Stimulated activated effector memory CD8-positive, alpha-beta T cell treated with anti-CD3 and anti-CD28 coated beads, Interleukin-12 subunit alpha, Interleukin-12 subunit beta, amount 100 ng/mL, for 72 hours (primary cell): ENCODE results near the gene BLTP3A.
"Not testable (repeated sequence)": the region's sequence is repeated elsewhere in the genome, so short reads cannot be mapped to it uniquely, and the experiment has no call there.

Source experiments
- ATAC-seq: fragments of 150-1000 bp; cut with Tn5 transposase; 2 replicates; pipeline ENCODE4 v1.10.0; 2021
- DNase-seq, 2 donors: peaks; one replicate each; pipeline ENCODE4 v3.0.0; 2021 to 2022; ENCODE audit warnings: low spot score in 2 of 2
- H3K27ac Mint-ChIP-seq: one replicate; pipeline ENCODE4 v1.8.0; 2022; ENCODE audit warnings: mild to moderate bottlenecking, mixed read lengths
- H3K36me3 Mint-ChIP-seq: one replicate; pipeline ENCODE4 v1.8.0; 2022; ENCODE audit warnings: mild to moderate bottlenecking, mixed read lengths
- H3K4me1 Mint-ChIP-seq: one replicate; pipeline ENCODE4 v1.8.0; 2022; ENCODE audit warnings: mixed read lengths
- H3K4me3 Mint-ChIP-seq: one replicate; pipeline ENCODE4 v1.8.0; 2022; ENCODE audit warnings: mild to moderate bottlenecking, mixed read lengths
- H3K9me3 Mint-ChIP-seq: one replicate; pipeline ENCODE4 v1.8.0; 2022; ENCODE audit warnings: mixed read lengths

BLTP3A gene

DNA sequence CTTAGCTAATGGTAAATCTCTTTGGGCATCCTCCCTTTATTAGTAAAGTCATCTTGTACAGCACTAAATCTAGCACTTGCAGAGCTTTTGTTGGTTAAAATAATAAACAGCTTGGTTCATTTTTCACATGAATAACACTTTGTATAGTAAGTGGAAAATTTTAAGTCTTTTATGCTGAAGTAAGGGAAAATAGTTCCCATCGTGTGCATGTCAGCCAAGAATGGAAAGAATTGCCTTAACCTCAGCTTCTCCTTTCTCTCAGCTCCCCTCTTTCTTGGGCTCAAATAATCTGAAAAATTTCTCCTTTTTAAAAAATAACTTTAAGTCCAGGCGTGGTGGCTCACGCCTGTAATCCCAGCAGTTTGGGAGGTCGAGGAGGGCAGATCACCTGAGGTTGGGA lies 18.0 kb upstream of the BLTP3A start:
- Mint-ChIP-seq H3K27ac (no peak overlapping the region), H3K4me1 (no peaks in the 10 kb centered on the region), H3K9me3 (no peaks in the 10 kb centered on the region), H3K36me3 (peaks cover 83% of the 10 kb centered on the region), H3K4me3 (no peak overlapping the region)
- ATAC-seq (no peak), DNase-seq (no peak)

DNA sequence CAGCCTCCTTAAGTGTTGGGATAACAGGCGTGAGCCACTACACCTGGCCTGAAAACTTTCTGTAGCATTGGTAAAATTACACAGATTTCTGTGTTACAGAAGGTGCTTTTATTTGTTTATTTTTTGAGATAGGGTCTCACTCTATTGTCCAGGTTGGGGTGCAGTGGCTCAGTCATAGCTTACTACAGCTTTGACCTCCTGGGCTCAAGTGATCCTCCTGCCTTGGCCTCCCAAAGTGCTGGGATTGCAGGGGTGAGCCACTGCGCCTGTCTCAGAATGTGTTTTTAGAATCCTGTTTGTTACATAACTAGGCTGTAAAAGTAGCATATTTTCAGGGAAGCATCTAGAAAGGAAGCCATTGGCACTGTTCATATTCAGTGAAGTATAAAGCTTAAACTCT lies 16.9 kb upstream of the BLTP3A start:
- DNase-seq (no peak), ATAC-seq (no peak)
- H3K4me1 Mint-ChIP-seq, result no peaks in the 10 kb centered on the region
- H3K27ac Mint-ChIP-seq, result no peak overlapping the region
- H3K9me3 Mint-ChIP-seq, result no peaks in the 10 kb centered on the region
- H3K4me3 Mint-ChIP-seq, result no peak overlapping the region
- peaks cover 73% of the 10 kb centered on the region for H3K36me3 Mint-ChIP-seq

DNA sequence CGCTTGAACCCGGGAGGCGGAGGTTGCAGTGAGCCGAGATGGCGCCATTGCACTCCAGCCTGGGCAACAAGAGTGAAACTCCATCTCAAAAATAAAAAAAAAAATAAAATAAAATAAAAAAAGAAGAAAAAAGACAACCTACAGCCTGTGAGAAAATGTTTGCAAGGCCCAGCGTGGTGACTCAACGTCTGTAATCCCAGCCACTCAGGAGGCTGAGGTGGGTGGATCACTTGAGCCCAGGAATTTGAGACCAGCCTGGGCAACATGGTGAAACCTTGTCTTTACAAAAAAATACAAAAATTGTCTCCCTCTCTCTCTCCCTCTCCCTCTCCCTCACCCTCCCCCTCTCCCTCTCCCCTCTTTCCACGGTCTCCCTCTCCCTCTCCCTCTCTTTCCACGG lies 6.5 kb upstream of the BLTP3A start:
- H3K27ac Mint-ChIP-seq, H3K4me1 Mint-ChIP-seq, ATAC-seq, H3K4me3 Mint-ChIP-seq, H3K36me3 Mint-ChIP-seq, DNase-seq, H3K9me3 Mint-ChIP-seq: not testable (repeated sequence)

DNA sequence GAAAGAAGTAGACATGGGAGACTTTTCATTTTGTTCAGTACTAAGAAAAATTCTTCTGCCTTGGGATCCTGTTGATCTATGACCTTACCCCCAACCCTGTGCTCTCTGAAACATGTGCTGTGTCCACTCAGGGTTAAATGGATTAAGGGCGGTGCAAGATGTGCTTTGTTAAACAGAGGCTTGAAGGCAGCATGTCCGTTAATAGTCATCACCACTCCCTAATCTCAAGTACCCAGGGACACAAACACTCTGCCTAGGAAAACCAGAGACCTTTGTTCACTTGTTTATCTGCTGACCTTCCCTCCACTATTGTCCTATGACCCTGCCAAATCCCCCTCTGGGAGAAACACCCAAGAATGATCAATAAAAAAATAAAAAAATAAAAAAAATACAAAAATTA lies 4.7 kb upstream of the BLTP3A start:
- ATAC-seq, H3K4me3 Mint-ChIP-seq, H3K4me1 Mint-ChIP-seq, DNase-seq, H3K9me3 Mint-ChIP-seq, H3K27ac Mint-ChIP-seq, H3K36me3 Mint-ChIP-seq: not testable (repeated sequence)

DNA sequence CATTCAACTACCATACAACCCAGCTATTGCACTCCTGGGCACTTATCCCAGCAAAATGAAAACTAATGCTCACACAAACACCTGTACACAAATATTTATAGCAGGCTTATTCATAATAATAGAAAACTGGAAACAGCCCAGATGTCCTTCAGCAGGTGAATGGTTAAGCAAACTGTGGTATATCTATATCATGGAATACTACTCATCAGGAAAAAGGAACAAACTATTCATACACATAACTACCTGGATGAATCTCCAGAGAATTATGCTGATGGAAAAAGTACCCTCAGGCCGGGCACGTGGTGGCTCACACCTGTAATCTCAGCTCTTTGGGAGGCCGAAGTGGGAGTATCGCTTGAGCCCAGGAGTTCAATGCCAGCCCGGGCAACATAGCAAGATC lies 3.8 kb upstream of the BLTP3A start:
- Mint-ChIP-seq H3K27ac (no peak overlapping the region), H3K9me3 (no peaks in the 10 kb centered on the region), H3K4me1 (peaks cover 8% of the 10 kb centered on the region), H3K36me3 (peaks cover 8% of the 10 kb centered on the region), H3K4me3 (no peak overlapping the region)
- ATAC-seq (no peak), DNase-seq (no peak)

DNA sequence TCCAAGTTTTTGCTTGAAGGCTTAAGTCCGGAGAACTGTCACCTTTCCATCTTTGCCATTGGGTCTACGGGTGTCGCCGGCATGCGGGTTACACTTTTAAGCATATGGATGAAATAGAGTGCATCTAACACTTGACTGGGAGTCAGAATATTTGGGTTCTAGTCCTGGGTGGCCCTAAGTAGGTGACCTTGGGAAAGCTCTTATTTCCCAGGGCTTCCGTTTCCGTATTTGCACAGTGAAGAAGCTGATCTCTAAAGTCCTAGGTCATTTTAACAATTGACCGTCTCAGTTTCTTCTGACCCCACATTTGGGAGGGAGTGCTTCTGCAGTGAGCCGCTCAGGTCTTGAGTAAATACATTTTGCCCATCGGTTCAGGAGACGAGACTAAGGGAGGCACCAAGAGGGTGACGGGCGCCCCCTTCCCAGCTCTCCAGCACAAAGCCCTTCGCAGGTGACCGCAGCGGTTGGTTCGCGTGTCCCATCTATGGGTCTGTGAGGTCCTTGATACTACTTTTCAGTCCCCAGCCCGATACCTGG lies 651 bp upstream of the BLTP3A start:
- peak; percentile 49 for ATAC-seq
- Mint-ChIP-seq H3K9me3 (no peaks in the 10 kb centered on the region), H3K4me3 (peak overlapping the region; percentile 99), H3K36me3 (peaks cover 8% of the 10 kb centered on the region), H3K27ac (peak overlapping the region; percentile 99), H3K4me1 (peaks cover 8% of the 10 kb centered on the region)
- DNase-seq, result no peak

DNA sequence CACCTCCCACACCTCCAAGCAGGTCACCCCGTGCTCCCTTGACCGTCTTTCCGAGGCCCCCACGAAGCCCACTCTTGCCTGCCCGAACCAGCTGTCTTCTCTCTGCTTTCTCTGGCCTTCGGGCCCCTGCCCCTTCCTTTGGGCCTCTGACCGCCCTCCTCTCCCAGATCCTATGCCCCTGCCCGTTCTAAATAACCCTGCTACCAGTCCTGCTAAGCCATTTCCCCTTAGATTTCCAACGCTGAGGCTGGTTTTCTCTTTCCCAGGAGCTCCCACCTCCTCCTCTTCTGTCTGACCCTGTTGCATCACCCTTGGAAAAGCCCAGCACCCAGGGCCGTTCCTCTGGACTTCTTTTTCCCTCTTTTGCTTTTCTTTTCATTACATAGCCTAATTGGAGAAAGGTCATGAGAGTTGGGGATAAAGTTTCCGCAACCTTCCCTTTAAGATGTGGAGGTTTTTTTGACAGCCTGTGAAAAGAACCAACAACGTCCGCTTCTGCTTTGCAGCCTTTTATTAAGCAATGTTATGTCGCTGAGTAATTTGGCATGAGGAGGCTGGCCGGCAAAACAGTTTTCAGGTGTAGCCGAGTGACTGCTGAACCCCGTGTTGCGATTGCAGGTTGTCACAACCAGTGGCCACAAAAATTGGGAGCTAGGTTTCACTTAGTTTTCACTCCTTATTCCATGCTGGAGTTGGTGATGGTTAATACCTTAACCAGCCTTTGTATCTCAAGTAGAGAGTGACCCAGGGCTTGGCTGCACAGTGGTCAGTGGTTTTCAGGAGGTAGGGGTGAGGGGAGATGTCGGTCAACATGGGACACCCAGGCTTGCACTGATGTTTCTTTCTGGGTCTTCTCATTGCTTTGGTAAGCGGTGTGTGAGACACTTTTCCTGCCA lies 970 bp downstream of the BLTP3A start:
- ATAC-seq (no peak), DNase-seq (peak; percentile 4 to 52)
- H3K36me3 Mint-ChIP-seq, result peaks cover 8% of the 10 kb centered on the region
- no peaks in the 10 kb centered on the region for H3K9me3 Mint-ChIP-seq
- peaks cover 8% of the 10 kb centered on the region for H3K4me1 Mint-ChIP-seq
- H3K4me3 Mint-ChIP-seq, result peak overlapping the region; percentile 99
- peak overlapping the region; percentile 99 for H3K27ac Mint-ChIP-seq

DNA sequence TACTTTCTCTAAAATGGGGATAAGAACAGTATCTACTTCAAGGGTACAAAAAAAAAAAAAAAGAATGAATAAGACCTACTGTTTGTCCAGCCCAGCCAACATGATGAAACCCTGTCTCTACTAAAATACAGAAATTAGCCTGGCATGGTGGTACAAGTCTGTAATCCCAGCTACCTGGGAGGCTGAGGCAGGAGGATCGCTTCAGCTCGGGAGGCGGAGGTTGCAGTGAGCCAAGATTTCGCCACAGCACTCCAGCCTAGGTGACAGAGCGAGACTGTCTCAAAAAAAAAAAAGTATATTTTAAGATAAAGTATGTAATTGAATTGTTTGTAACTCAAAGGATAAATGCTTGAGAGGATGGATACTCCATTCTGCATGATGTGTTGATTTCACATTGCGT lies 2.0 kb downstream of the BLTP3A start:
- DNase-seq, result no peak
- peaks cover 8% of the 10 kb centered on the region for H3K36me3 Mint-ChIP-seq
- H3K4me3 Mint-ChIP-seq, result peak overlapping the region; percentile 99
- peaks cover 8% of the 10 kb centered on the region for H3K4me1 Mint-ChIP-seq
- ATAC-seq, result no peak
- no peaks in the 10 kb centered on the region for H3K9me3 Mint-ChIP-seq
- no peak overlapping the region for H3K27ac Mint-ChIP-seq

DNA sequence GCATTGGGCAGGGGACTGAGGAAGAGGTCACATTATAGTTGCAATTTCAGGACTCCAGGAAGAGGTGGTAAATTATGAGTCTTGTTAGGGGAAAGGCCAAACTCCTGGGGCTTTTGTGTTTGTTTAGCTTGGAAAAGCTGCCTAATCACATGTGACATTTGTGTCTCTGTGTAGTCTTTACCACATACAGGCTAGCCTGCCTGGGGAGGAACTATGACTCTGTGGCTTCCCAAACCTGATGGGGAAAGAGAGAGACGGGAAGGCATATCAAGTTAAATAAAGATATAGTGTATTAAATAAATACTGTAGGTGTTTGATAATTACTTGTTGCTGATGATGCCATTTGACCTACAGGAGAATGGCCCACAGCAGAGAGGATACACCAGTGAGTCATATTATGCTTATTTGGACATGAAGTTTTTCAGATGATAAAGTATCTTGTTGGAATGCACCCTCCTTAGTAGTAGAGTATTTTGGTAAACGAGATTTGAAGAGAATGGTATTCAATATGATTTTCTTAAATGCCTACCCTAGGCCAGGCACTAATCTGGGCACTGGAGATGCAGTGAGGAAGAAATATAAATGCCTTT lies 4.0 kb downstream of the BLTP3A start:
- Mint-ChIP-seq H3K4me1 (peaks cover 8% of the 10 kb centered on the region), H3K36me3 (peaks cover 8% of the 10 kb centered on the region), H3K9me3 (no peaks in the 10 kb centered on the region), H3K4me3 (no peak overlapping the region), H3K27ac (no peak overlapping the region)
- ATAC-seq, result no peak
- DNase-seq, result no peak

DNA sequence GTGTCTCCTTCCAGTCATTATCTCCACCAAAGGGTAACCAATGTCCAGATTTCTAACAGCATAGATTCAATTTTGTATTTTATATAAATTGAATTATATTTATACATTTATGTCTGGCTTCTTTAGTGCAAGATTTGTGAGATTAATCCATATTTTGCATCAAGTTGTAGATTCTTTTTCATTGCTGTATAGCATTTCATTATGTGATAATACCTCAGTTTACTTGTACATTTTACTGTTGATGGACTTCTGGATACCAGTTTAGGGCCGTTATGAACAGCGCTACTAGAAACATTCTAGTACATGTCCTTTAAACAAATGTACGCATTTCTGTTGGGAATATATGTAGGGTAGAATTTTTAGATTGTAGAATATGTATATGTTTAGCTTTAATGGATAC lies 6.2 kb downstream of the BLTP3A start:
- H3K9me3 Mint-ChIP-seq, result no peaks in the 10 kb centered on the region
- H3K27ac Mint-ChIP-seq, result no peak overlapping the region
- no peak for DNase-seq
- no peak overlapping the region for H3K4me3 Mint-ChIP-seq
- H3K4me1 Mint-ChIP-seq, result no peaks in the 10 kb centered on the region
- ATAC-seq, result no peak
- no peaks in the 10 kb centered on the region for H3K36me3 Mint-ChIP-seq

DNA sequence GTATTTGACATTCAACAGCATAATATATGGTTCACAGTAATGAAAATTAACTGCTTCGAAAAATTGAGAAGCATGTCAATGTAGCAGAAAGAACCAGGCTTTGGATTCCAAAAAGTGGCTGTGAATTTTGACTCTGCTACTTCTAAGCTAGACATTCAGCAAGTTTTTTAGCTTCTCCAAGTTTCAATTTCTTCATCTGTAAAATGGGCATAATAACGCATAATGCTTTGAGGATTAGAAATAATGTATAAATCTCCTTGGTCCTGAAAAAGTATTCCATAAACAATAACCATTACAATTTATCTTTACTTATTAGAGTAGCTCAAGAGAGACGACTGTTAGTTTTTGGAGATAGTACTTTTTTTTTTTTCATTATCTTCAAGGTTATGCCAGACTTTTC lies 7.7 kb downstream of the BLTP3A start:
- no peak overlapping the region for H3K4me3 Mint-ChIP-seq
- H3K36me3 Mint-ChIP-seq, result no peaks in the 10 kb centered on the region
- no peak overlapping the region for H3K27ac Mint-ChIP-seq
- no peaks in the 10 kb centered on the region for H3K4me1 Mint-ChIP-seq
- no peak for ATAC-seq
- no peak for DNase-seq
- H3K9me3 Mint-ChIP-seq, result no peaks in the 10 kb centered on the region

DNA sequence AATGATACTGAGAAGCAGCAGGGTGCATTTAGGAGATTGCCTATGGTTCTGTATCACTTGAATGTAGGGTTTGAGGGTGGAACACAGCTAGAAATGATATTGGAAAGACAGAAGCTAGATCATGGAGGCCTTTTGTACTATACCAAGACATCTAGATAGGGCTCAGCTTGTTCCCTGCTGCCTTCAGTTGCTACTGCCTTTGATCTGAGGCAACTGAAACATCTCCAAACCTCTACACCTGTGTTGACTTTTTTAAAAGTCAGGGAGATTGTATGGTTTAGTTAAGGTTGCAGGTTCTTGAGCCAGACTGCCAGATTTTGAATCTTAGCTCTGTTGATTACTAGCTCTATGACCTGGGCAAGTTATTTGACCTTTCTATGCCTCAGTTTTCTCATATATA lies 12.7 kb downstream of the BLTP3A start:
- Mint-ChIP-seq H3K9me3 (no peaks in the 10 kb centered on the region), H3K27ac (no peak overlapping the region), H3K4me3 (no peak overlapping the region), H3K36me3 (no peaks in the 10 kb centered on the region), H3K4me1 (no peaks in the 10 kb centered on the region)
- no peak for DNase-seq
- ATAC-seq, result no peak

DNA sequence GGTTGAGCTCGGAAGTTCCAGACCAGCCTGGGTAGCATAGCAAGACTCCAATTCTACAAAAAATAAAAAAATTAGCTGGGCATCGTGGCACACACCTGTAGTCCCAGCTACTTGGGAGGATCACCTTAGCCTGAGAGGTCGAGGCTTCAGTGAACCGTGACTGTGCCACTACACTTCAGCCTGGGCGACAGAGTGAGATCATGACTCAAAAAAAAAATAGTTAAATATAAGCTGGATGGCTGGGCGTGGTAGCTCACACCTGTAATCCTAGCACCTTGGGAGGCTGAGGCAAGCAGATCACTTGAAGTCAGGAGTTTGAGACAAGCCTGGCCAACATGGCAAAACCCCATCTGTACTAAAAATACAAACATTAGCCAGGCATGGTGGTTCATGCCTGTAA lies 13.2 kb downstream of the BLTP3A start:
- not testable (repeated sequence) for H3K36me3 Mint-ChIP-seq, H3K9me3 Mint-ChIP-seq, H3K4me3 Mint-ChIP-seq, H3K4me1 Mint-ChIP-seq, ATAC-seq, DNase-seq, H3K27ac Mint-ChIP-seq

DNA sequence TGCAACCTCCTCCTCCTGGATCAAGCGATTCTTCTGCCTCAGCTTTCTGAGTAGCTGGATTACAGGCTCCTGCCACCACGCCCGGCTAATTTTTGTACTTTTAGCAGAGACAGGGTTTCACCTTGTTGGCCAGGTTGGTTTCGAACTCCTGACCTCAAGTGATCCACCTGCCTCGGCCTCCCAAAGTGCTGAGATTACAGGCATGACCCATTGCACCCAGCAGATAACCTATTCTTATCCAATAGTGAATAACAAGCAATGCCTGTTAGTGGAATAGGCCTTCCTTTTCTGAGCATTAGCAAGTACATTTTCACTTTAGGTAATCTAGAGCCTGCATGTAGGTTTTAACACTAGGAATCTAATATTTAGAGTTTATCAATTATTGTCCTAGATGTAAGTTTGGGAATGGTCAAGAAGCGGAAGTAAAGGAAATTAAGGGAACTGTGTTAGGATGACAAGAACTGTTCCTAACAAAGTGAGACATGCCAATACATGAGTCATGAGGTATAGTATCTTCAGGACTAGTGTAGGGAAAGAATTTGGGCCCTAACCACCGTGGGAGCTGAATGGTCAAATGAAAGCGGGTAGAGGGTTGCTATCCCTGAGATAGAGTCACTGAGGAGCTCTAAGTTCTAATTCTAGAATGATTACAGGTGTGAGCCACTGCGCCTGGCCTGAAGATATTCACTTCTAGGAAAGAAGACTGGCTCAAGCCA lies 15.0 kb downstream of the BLTP3A start:
- Mint-ChIP-seq H3K27ac (no peak overlapping the region), H3K36me3 (no peaks in the 10 kb centered on the region), H3K9me3 (no peaks in the 10 kb centered on the region), H3K4me3 (no peak overlapping the region), H3K4me1 (no peaks in the 10 kb centered on the region)
- DNase-seq, result no peak
- ATAC-seq, result no peak

DNA sequence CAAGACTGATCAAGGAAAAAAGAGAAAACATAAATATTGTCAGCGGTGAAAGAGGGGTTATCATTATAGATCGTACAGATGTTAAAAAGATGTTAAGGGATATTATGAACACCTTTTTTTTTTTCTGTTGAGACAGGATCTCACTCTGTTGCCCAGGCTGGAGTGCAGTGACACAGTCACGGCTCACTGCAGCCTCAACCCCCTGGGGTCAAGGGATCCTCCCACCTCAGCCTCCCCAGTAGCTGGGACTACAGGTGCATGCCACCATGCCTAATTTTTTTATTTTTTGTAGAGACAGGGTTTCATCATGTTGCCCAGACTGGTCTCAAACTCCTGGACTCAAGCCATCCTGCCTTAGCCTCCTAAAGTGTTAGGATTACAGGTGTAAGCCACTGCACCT lies 16.6 kb downstream of the BLTP3A start:
- not testable (repeated sequence) for DNase-seq, H3K4me1 Mint-ChIP-seq, H3K4me3 Mint-ChIP-seq, H3K27ac Mint-ChIP-seq, H3K9me3 Mint-ChIP-seq, ATAC-seq, H3K36me3 Mint-ChIP-seq
